ENCODE results near the gene EXOC1L.

GRCh38 chr4:55837903-55838302, 18.3 kb downstream of the EXOC1L start:
- no peak for TF ChIP-seq CTCF (conservative IDR thresholded peaks at IDR 0.05; ENCODE audit: low read length)
- no peak for TF ChIP-seq EZH2phosphoT487 (IDR thresholded peaks at IDR 0.05; ENCODE audit: borderline replicate concordance)
